ENCODE results near the gene CYP4F11.
"Not testable (repeated sequence)": the region's sequence is repeated elsewhere in the genome, so short reads cannot be mapped to it uniquely, and the experiment has no call there.

Gene CYP4F11

GRCh38 chr19:15885919-15886318, 48.4 kb downstream of the CYP4F11 start:
- DNase-seq (ENCODE audit: extremely low read depth in 1 of 2, low read depth in 1 of 2) = no peak

DNA sequence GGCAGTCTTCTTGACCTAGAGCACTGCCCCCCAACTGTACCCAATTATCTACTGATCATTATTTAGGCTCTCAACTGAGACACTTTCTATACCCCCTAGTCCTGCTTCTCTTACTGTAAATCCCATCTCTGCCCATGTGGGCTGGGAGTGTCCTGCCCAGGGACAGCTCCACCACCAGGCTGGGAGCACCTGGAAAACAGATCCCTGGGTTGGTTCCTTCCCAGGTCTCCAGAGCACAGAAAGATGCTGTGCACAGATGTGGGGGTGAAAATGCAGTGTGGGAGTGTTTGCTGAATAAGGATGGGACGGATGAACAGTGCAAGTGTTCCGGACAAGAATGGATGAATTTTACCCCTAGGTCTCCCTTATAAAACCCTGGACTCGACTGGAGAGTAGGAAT, 49.2 kb downstream of the CYP4F11 start:
- no peak for DNase-seq (ENCODE audit: extremely low read depth in 1 of 2, low read depth in 1 of 2)

DNA sequence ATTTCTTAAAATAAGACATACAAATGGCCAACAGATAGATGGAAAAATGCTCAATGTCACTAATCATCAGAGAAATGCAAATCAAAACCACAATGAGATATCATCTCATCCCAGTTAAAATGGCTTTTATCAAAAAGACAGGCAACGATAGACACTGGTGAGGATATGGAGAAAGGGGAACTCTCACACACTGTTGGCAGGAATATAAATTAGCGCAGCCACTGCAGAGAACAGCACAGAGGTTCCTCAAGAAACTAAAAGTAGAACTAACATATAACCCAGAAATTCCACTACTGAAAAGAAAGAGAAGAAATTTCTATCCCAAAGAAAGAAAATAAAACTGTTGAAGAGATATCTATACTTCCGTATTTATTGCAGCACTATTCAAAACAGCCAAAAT, 51.0 kb downstream of the CYP4F11 start:
- DNase-seq (ENCODE audit: extremely low read depth in 1 of 2, low read depth in 1 of 2) = not testable (repeated sequence)

GRCh38 chr19:15874821-15875474, 59.4 kb downstream of the CYP4F11 start:
- DNase-seq (ENCODE audit: extremely low read depth in 1 of 2, low read depth in 1 of 2) = no peak

- not testable (repeated sequence) for DNase-seq (ENCODE audit: extremely low read depth in 1 of 2, low read depth in 1 of 2)
Observed at GRCh38 chr19:15873771-15874170, 60.6 kb downstream of the CYP4F11 start.

- DNase-seq (ENCODE audit: extremely low read depth in 1 of 2, low read depth in 1 of 2) = no peak
Observed at GRCh38 chr19:15871570-15871969, 62.8 kb downstream of the CYP4F11 start.

- DNase-seq (ENCODE audit: extremely low read depth in 1 of 2, low read depth in 1 of 2) = no peak
Observed at GRCh38 chr19:15869873-15870272, 64.5 kb downstream of the CYP4F11 start.

GRCh38 chr19:15869109-15869555, 65.2 kb downstream of the CYP4F11 start:
- peak in 1 of 2 donors; percentile 8 for DNase-seq (ENCODE audit: extremely low read depth in 1 of 2, low read depth in 1 of 2)

- no peak for DNase-seq (ENCODE audit: extremely low read depth in 1 of 2, low read depth in 1 of 2)
Observed at GRCh38 chr19:15866636-15867035, 67.7 kb downstream of the CYP4F11 start.

GRCh38 chr19:15864824-15865223, 69.5 kb downstream of the CYP4F11 start:
- no peak for DNase-seq (ENCODE audit: extremely low read depth in 1 of 2, low read depth in 1 of 2)

GRCh38 chr19:15863272-15863671, 71.1 kb downstream of the CYP4F11 start:
- DNase-seq (ENCODE audit: extremely low read depth in 1 of 2, low read depth in 1 of 2) = no peak

DNA sequence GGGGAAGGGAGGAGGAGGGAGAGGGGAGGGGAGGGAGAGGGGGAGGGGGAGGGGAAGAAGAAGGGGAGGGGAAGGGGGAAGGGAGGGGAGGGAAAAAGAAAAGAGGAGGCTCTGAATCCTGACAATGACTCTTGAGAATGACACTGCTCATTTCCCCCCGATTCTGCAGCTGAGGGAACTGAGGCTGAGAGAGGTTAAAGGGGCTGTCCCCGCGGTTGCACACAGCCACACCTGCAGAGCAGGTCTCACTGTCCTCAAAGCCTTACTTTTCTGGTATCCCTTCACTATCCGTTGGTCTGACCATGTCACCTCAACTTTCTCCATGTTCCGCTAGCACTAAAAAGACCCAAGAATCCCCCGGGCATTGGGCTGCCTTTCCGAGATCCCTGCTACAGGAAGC, 71.9 kb downstream of the CYP4F11 start:
- DNase-seq (ENCODE audit: extremely low read depth in 1 of 2, low read depth in 1 of 2) = no peak
